ENCODE data around the gene SGCD.

SGCD gene

GRCh38 chr5:156459812-156460385 is 132.9 kb downstream of the SGCD start:
- no peak for DNase-seq (ENCODE audit: low read depth)
- H3K4me3 ChIP-seq (ENCODE audit: low read depth, low read length), result no peak overlapping the region
- no peak for TF ChIP-seq CTCF (IDR thresholded peaks at IDR 0.05; ENCODE audit: control insufficient read depth, extremely low read depth, insufficient read depth)

DNA sequence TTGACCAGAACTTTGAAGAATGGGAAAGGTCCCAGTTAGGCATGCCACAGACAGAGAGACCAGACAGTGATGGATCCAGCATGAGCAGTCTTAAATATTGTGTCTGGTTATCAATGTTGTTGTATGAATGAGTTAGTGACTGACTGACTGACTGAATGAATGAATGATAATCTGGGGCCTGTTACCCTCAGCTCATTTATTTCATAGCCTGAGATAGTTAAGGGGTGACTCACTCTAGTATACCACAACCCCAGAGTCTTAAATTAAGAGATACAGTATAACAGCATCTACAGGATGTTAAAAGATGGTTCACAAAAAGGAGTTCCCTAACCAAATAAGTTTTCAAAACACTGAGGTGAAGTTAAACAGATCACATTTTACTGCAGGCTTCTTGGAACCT is 133.5 kb downstream of the SGCD start:
- no peak overlapping the region for H3K4me3 ChIP-seq (ENCODE audit: low read depth, low read length)
- DNase-seq (ENCODE audit: low read depth), result no peak
- no peak for TF ChIP-seq CTCF (IDR thresholded peaks at IDR 0.05; ENCODE audit: control insufficient read depth, extremely low read depth, insufficient read depth)

- DNase-seq (ENCODE audit: low read depth), result no peak
- H3K4me3 ChIP-seq (ENCODE audit: low read depth, low read length), result no peak overlapping the region
- no peak for TF ChIP-seq CTCF (IDR thresholded peaks at IDR 0.05; ENCODE audit: control insufficient read depth, extremely low read depth, insufficient read depth)
Measured at GRCh38 chr5:156466871-156467270, 139.9 kb downstream of the SGCD start.

- no peak for TF ChIP-seq CTCF (IDR thresholded peaks at IDR 0.05; ENCODE audit: control insufficient read depth, extremely low read depth, insufficient read depth)
- no peak overlapping the region for H3K4me3 ChIP-seq (ENCODE audit: low read depth, low read length)
- DNase-seq (ENCODE audit: low read depth), result no peak
Measured at GRCh38 chr5:156469636-156470035, 142.7 kb downstream of the SGCD start.

DNA sequence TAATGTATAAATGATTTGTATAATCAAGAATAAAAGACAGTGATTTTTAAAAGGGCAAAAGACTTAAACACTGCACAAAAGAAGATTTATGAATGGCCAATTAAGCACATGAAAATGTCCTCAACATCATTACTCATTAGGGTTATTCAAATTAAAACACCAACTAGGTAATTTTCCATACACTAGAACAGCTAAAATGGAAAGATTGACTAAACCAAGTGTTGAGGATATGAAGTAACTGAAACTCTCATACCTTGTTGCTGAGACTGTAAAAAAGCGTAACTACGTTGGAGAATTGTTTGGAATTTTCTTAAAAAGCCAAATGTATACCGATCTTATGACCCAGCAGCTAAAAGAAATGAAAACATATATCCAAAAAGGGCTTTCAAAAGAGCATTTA is 144.9 kb downstream of the SGCD start:
- no peak for DNase-seq (ENCODE audit: low read depth)
- no peak overlapping the region for H3K4me3 ChIP-seq (ENCODE audit: low read depth, low read length)
- no peak for TF ChIP-seq CTCF (IDR thresholded peaks at IDR 0.05; ENCODE audit: control insufficient read depth, extremely low read depth, insufficient read depth)

GRCh38 chr5:156473269-156473908 is 146.4 kb downstream of the SGCD start:
- H3K4me3 ChIP-seq (ENCODE audit: low read depth, low read length), result no peak overlapping the region
- TF ChIP-seq CTCF (IDR thresholded peaks at IDR 0.05; ENCODE audit: control insufficient read depth, extremely low read depth, insufficient read depth), result no peak
- no peak for DNase-seq (ENCODE audit: low read depth)

DNA sequence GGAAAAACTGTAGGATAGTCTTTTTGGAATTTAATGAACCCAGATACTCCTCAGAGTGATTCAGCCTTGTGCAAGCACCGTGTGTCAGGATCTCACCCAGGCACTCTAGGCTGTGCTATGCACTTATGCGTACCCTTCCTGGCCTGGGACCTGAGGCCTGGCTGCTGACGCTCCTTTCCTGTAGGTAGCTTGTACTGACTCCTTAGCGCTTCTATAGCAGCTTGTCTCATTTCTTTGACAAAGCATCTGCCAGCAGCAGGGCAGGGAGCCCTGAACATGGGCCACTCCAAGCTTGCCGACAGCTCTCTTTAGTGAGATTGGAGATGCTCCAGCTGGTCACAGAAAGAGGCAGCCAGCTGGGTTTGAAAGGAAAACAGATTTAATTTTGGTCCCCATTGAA is 147.3 kb downstream of the SGCD start:
- no peak for TF ChIP-seq CTCF (IDR thresholded peaks at IDR 0.05; ENCODE audit: control insufficient read depth, extremely low read depth, insufficient read depth)
- H3K4me3 ChIP-seq (ENCODE audit: low read depth, low read length), result no peak overlapping the region
- no peak for DNase-seq (ENCODE audit: low read depth)
